Activated T-helper 9 cell treated with anti-CD3 and anti-CD28 coated beads, Interleukin-2, amount 50 U/mL, for 16 hours (primary cell): ENCODE measurements around the gene CDK11A.
"Not testable (repeated sequence)": the region's sequence is repeated elsewhere in the genome, so short reads cannot be mapped to it uniquely, and the experiment has no call there.

Experiments
- DNase-seq: peaks from one replicate; pipeline ENCODE4 v3.0.0-alpha.2; 2020; ENCODE audit warnings: low read depth

The CDK11A gene

GRCh38 chr1:1754051-1754815 lies 30.1 kb upstream of the CDK11A start:
- no peak for DNase-seq

DNA sequence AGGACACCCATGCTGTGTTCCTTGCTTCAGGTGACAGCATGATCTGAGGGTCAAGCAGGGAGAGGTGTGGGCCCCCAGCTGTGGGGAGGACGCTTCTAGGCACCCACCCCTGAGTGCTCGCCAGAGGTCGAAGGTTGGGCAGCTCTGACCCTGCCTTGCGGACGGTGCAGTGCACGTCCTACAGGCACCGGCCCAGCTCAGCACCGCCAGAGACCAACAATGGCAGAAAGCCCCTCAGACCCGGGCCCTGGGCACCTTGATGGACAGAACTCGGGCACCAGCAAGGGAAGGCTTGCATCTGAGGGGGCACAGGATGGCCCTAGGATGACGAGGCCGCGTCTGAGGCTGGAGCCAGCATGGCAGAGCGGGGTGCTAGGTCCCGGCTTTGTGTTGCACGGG lies 29.4 kb upstream of the CDK11A start:
- no peak for DNase-seq

DNA sequence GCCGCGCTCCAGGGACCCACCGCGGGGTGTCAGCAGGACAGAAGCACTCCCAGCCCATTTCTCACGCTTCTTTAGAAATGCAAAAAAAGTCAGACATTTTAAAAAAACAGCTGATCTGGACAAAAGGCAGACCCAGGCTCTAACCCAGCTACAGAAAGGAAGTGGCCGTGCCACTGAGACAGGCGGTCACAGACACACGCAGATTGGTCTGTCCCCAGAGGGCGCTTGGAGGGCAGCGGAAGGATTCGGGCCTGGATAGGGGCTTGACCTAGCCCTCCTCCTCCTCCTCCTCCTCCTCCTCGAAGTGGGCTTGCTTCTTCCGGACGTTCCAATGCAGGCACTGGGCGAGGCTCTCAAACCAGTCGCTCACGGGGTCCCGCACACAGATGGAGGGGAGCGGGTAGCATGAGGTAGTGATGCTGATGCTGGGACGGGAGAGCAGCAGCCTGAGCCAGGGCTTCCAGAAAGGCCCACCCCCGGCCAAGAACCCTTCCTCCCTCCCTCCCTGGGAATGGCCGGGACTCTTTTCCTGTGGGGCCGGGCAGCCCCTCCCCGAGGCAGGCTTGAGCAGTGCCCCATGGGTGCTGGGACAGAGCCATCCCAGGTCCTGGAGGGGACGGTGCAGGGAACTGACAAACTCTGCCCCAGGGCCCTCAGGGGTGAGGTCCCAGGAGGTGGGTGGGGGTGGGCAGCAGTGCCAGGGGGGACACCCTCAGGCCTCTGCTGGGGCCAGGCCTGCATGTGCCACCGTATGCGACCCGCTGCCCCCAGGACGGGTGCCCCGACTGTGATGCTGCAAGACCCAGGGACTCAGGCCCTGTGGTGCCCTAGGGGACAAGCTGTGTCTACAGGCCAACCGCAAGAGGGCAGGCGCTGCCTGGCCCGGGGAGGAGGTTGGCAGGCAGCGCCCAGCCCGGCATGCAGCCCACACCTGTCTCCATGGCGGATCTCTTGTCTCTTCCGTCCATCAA lies 28.8 kb upstream of the CDK11A start:
- DNase-seq = no peak

GRCh38 chr1:1752190-1752589 lies 28.0 kb upstream of the CDK11A start:
- DNase-seq = no peak

GRCh38 chr1:1749941-1750340 lies 25.8 kb upstream of the CDK11A start:
- not testable (repeated sequence) for DNase-seq

- no peak for DNase-seq
Observed at GRCh38 chr1:1748686-1749321, 24.6 kb upstream of the CDK11A start.

GRCh38 chr1:1746566-1746909 lies 22.4 kb upstream of the CDK11A start:
- DNase-seq = not testable (repeated sequence)

GRCh38 chr1:1745651-1746565 lies 21.8 kb upstream of the CDK11A start:
- peak; percentile 66 for DNase-seq

GRCh38 chr1:1742529-1742928 lies 18.4 kb upstream of the CDK11A start:
- not testable (repeated sequence) for DNase-seq

DNA sequence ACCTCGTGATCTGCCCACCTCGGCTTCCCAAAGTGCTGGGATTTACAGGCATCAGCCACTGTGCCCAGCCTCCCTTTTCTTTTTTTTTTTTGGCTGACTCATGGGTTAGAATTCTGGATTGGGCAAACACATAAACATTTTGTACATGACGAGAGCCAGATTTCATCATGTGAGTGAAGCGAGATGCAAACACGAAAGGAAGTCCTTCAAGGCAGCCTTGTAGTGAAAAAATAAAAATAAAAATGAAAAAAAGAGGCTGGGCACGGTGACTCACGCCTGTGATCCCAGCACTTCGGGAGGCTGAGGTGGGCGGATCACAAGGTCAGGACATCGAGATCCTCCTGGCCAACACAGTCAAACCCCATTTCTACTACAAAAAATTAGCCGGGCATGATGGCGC lies 16.9 kb upstream of the CDK11A start:
- DNase-seq = not testable (repeated sequence)

DNA sequence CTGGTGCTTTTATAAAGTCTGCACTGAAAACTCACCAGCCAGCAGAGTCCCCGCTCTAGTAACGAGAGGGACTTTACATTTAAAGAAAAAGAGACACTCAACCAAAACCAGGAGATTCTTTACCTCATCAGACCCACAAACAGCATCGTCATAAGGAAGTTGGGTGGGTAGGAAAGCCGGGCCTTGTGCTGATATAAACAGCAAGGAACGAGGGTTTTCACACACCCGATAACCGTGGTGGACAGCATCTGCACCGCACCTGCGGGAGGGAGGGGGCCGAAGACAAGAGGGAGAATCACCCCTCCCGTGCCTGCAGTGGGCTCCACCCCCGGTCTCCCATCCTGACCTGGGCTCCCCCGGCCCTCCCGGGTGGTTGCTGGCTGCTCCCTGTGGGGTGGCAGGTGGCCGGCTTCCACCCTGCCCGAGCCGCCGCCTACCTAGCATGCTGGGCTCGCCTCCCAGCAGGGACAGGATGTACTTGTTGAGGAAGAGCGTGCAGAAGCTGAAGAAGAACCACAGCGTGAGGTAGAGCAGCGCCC lies 14.7 kb upstream of the CDK11A start:
- not testable (repeated sequence) for DNase-seq

DNA sequence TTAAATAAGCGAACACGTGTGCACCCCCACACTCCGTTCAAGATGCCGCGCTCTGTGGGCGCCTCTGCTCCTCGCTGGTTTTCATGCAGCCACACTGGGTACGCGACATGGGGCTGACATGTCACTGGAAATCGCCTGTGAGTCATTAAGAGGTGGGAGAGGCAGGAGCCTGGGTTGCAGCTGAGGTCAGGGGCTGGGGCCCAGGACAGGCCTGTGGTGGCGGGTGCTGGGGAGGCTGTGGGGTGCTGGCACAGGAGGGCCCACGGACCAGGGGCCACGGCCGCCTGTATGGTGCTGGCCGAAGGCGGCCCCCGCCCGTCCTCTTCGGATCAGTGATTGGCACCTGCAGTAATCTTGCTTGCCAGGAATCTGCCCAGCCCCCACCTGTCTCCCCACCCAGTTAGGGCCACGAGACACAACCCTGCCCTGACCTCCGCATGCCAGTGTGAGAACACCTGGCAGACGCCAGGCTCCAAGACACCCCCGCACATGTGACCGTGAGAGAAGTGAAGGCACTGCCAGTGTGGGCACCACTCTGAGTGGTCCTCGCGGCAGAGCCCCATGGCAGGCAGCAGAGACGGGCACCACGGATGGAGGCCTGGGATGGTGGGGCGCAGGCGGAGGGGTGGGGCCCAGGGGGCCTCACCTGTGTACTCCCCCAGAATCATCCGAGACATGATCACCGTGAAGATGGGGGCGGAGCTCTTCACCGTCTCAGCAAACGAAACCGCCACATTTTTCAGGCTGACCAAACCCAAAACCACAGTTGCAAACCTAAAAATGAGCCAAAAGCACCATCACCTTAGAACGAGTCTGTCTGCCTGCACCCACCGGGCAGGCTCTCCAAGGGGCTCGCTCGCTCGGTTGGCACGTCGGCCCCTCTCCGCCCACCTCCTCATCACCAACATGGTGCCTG lies 13.8 kb upstream of the CDK11A start:
- DNase-seq = not testable (repeated sequence)

GRCh38 chr1:1732381-1732780 lies 8.2 kb upstream of the CDK11A start:
- no peak for DNase-seq

DNA sequence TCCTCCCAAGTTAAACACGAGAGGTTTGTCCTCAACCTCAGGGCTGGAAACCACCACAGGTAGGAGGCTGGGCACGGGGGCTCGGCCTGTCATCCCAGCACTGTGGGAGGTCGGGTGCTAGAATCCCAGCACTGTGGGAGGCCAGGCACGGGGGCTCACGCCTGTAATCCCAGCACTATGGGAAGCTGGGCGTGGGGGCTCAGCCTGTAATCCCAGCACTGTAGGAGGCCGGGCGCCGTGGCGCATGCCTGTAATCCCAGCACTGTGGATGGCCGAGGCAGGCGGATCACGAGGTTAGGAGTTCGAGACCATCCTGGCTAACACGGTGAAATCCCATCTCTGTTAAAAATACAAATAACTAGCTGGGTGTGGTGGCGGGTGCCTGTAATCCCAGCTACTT lies 6.7 kb upstream of the CDK11A start:
- no peak for DNase-seq

GRCh38 chr1:1730230-1730629 lies 6.1 kb upstream of the CDK11A start:
- not testable (repeated sequence) for DNase-seq

GRCh38 chr1:1729116-1729816 lies 5.1 kb upstream of the CDK11A start:
- DNase-seq = not testable (repeated sequence)

- not testable (repeated sequence) for DNase-seq
Observed at GRCh38 chr1:1728308-1729005, 4.3 kb upstream of the CDK11A start.

DNA sequence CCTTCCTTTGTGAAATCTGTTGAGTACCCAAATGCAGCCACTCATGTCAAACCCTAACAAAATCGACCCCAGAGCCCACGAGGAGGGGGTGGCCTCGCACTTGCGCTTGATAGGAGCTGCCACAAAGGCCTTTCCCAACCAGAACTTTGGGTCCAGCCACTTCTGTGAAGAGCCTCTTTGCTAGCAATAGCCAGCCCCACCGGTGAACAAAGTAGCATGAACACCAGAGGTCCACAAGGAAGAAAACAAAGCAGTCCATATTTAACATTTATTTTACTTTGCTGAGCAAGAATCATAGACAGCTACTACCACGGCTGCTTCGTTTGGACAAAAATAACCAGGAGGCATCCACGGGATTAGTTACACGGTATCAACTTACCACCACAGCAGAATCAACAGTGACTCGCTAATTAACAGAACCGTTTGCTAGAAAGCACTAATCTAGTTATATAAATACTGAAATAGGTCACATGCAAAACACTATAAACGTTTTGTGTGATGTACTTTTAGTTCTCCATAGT lies 3.0 kb upstream of the CDK11A start:
- DNase-seq = not testable (repeated sequence)

DNA sequence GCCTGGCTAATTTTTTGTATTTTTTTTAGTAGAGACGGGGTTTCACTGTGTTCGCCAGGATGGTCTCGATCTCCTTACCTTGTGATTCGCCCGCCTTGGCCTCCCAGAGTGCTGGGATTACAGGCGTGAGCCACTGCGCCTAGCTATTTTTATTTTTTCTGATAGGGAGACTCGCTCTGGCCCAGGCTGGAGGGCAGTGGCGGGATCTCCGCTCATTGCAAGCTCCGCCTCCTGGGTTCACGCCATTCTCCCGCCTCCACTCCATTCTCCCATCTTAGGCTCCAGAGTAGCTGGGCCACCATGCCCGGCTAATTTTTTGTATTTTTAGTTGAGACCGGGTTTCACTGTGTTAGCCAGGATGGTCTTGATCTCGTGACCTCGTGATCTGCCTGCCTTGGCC lies 1.9 kb upstream of the CDK11A start:
- DNase-seq = not testable (repeated sequence)
